Skeletal muscle tissue (tissue), 4 donors: ENCODE results near the gene LRRC27. TPM values are rescaled to one million over a fixed set of nuclear protein-coding genes. Genes with fewer than 3 reads are reported as not detected.

Source experiments
- H3K27ac ChIP-seq: one replicate; pipeline ENCODE4 v1.7.0; 2013; ENCODE audit warnings: mild to moderate bottlenecking, low read depth, low read length, inconsistent platforms
- H3K27me3 ChIP-seq, 3 donors: one replicate each; pipeline ENCODE4 v1.7.0; 2013; ENCODE audit warnings: low read length in 3 of 3; ENCODE audit not compliant: control insufficient read depth in 3 of 3, insufficient read depth in 3 of 3
- H3K36me3 ChIP-seq, 3 donors: one replicate each; pipeline ENCODE4 v1.7.0; 2013; ENCODE audit warnings: low read length in 3 of 3; ENCODE audit not compliant: control insufficient read depth in 3 of 3, insufficient read depth in 3 of 3
- H3K4me1 ChIP-seq, 3 donors: one replicate each; pipeline ENCODE4 v1.7.0; 2013; ENCODE audit warnings: low read length in 3 of 3, mild to moderate bottlenecking in 3 of 3; ENCODE audit not compliant: control insufficient read depth in 3 of 3, insufficient read depth in 3 of 3
- H3K4me3 ChIP-seq, 3 donors: one replicate each; pipeline ENCODE4 v1.7.0; 2013; ENCODE audit warnings: low read length in 3 of 3
- H3K9ac ChIP-seq, 3 donors: one replicate each; pipeline ENCODE4 v1.7.0; 2013; ENCODE audit warnings: low read length in 3 of 3, mild to moderate bottlenecking in 3 of 3, moderate library complexity in 2 of 3, low read depth in 1 of 3
- H3K9me3 ChIP-seq, 3 donors: one replicate each; pipeline ENCODE4 v1.7.0; 2013; ENCODE audit warnings: low read length in 3 of 3; ENCODE audit not compliant: control insufficient read depth in 3 of 3
- total RNA-seq: library from RNA; depleted of rRNA; stranded (reverse); fragments of >200 nt; gene quantifications from one replicate; pipeline ENCODE4 v1.2.3, GENCODE V29; 2014
- donor health status: Osteomylitis.

The LRRC27 gene
- total RNA-seq, 1 donor from 2014 or later: 2.6 TPM

DNA sequence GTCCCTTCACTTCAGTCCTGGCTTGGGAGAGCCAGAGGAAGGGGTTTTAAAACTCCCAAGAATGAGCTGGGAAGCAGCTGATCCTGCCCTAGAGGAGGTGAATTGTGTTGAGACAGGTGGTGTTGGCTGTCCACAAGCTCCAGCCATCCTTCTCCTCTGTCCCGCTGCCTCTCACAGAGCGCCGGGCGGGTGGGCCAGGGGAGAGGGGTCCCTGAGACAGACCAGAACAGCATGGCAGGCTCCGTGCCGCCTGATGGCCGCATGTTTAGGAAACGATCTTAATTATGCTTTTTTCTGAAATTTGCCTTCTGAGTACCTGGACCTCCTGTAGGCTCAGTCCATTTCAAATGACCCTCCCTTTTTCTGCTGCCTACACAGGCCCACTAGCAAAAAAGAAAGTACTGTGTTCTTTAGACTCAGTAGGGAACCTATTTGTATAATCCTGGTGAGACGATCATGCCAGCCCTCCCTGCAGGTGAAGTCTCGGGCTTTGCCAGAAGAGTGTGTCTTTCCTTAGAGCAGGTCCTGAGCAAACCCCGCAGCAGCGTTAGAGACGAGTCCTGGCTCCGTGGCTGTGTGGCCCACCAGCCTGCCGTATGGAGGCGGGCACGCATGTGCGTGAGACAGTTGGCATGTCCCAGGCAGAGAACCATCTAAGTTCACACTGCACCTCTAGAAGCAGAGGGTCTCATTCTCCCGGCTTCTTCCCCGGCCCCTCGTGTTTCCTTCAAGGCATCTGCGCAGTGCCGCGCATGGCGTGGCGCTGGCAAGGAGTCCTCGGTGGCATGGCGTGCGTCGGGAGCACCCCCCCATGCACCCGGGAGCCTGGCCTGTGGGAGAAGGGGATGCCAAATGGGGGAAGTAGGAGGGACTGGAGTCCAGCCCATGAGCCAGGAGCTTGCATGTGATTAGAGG is 38.7 kb downstream of the LRRC27 start:
- H3K4me3 ChIP-seq: no peak overlapping the region
- H3K4me1 ChIP-seq: peaks cover 0 to 3% (median 0%) of the 10 kb centered on the region in 3 donors
- no peaks in the 10 kb centered on the region for H3K9me3 ChIP-seq
- no peak overlapping the region for H3K27ac ChIP-seq
- no peak overlapping the region for H3K9ac ChIP-seq
- peaks cover 0 to 13% (median 5%) of the 10 kb centered on the region in 3 donors for H3K36me3 ChIP-seq
- H3K27me3 ChIP-seq: peaks cover 0 to 2% (median 2%) of the 10 kb centered on the region in 3 donors

DNA sequence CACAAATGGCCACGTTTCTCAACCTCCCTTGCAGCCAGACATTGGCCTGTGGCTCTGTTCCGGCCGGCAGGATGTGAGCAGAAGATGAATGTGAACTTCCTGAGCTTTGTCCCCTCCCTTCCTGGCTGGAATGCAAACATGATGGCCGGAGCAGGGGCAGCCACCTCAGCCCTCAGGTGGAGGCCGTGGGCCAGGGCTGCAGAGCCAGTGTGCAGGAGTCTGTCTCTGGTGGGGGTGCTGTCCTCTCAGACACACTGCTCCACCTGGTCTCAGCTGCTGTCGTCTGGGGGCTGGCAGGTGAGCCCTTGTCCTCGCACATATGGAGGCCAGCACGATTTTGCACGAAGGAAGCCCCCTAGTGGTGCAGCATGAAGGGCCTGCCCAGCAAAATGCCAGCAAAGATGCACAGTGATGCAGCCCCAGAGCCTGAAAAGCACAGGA is 39.7 kb downstream of the LRRC27 start:
- H3K4me1 ChIP-seq: peaks cover 0 to 3% (median 0%) of the 10 kb centered on the region in 3 donors
- H3K9ac ChIP-seq: no peak overlapping the region
- no peaks in the 10 kb centered on the region for H3K9me3 ChIP-seq
- H3K4me3 ChIP-seq: no peak overlapping the region
- H3K27ac ChIP-seq: no peak overlapping the region
- H3K36me3 ChIP-seq: peaks cover 0 to 3% (median 0%) of the 10 kb centered on the region in 3 donors
- H3K27me3 ChIP-seq: peaks cover 0 to 2% (median 2%) of the 10 kb centered on the region in 3 donors

DNA sequence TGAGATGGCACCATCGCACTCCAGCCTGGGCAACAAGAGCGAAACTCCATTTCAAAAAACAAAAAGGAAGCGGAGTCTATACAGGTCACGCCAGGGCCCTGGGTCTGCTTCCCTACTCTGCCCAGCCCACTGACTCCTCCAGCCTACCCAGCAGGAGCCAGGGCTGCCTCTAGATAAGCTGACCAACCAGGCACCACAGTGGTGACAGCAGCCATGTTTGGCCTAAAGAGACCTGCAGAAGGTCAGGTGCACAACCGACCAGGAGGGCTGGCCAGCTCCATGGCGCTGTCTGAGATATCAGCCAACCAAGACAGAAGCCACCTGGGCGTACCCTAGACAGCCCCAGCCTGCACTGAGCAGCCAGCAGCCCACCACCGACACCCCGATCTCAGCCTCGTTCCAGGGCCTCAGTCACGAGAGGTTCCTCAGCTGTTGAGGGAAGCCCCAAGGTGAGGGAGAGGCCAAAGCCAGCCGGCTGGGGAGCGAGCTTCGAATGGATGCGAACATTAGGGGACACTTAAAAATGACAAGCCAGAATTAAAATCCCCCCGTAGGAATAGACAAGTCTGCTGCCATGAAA is 40.6 kb downstream of the LRRC27 start:
- Histone ChIP-seq H3K36me3 (no peaks in the 10 kb centered on the region), H3K27me3 (peaks cover 0 to 2% (median 2%) of the 10 kb centered on the region in 3 donors), H3K9me3 (no peaks in the 10 kb centered on the region), H3K4me1 (peaks cover 0 to 3% (median 0%) of the 10 kb centered on the region in 3 donors), H3K9ac (no peak overlapping the region), H3K4me3 (no peak overlapping the region), H3K27ac (no peak overlapping the region)

DNA sequence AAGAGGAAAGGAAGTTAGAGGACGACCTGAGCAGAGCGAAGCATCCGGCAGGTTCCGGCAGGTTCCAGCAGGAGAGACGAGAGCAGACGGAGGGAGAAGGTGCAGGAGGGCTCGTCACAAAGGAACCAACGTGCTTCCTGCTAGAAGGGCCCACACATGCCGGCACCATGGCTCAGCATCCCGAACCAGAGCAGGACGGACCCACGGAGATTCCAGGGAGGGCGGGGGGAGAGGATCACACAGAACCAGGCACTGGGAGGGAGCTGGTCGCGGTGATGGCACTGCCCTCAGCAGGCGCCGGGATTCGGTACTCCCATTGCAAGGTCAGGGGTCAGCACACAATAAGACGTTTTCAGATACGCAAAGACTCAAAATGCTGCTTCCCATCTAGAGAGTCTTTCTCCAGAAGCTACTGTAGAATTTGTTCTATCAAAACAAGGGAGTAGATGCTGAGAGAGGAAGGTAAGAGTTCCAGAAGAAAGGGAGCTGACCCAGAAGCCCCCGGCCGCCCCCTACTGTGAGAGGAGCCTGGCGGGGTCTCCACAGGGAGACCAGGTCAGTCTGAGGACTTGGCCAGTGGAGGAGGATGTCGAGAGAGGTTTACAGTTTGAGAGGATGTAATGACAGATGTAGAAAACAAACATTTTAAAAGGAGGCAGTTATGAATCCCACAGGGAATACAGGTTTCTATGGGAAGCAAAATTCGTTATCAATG is 41.4 kb downstream of the LRRC27 start:
- no peaks in the 10 kb centered on the region for H3K9me3 ChIP-seq
- no peak overlapping the region for H3K27ac ChIP-seq
- no peaks in the 10 kb centered on the region for H3K36me3 ChIP-seq
- H3K9ac ChIP-seq: no peak overlapping the region
- peaks cover 0 to 2% (median 2%) of the 10 kb centered on the region in 3 donors for H3K27me3 ChIP-seq
- H3K4me3 ChIP-seq: no peak overlapping the region
- peaks cover 0 to 3% (median 0%) of the 10 kb centered on the region in 3 donors for H3K4me1 ChIP-seq

DNA sequence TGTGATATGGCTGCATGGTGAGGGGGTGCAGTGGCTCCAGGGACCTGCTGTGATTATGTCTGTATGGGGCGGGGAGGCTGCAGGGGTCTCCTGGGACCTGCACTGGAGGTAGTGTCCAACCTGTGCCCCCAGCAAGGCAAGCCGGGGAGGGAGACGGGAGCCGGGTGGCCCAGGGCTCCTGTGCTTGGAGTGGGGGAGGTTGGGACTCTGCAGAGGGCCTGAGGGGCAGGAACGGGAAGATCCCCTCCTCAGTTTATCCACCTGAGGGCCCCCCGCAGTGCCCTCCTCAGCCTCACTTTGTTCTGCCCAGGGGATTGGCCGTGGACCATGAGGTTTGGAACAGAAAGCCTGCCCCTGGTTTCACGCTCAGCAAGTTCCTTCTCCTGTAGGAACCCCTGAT is 42.2 kb downstream of the LRRC27 start:
- Histone ChIP-seq H3K4me1 (peaks cover 0 to 3% (median 0%) of the 10 kb centered on the region in 3 donors), H3K27me3 (peaks cover 0 to 2% (median 2%) of the 10 kb centered on the region in 3 donors), H3K9me3 (no peaks in the 10 kb centered on the region), H3K9ac (no peak overlapping the region), H3K36me3 (no peaks in the 10 kb centered on the region), H3K27ac (no peak overlapping the region), H3K4me3 (no peak overlapping the region)

DNA sequence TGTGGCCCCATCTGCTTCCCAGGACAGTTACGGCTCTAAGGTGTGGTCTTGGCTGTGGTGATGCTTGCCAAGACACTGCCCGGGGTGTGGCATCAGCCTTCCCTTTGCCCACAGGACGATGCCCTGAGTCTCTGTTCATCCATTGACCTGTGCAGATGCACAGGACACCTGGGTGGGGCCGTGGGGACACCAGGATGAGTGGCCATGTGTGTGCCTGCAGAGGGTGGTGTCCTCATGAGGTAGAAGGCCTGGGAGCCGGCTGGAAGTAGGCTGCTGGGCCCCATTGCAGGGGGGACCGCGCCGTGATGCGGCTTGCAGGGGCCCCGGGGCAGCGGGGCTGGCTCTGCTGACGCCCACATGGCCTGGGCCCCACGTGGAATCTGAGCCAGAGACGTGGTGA is 42.6 kb downstream of the LRRC27 start:
- Histone ChIP-seq H3K27ac (no peak overlapping the region), H3K4me3 (no peak overlapping the region), H3K9me3 (no peaks in the 10 kb centered on the region), H3K4me1 (peaks cover 0 to 3% (median 0%) of the 10 kb centered on the region in 3 donors), H3K9ac (no peak overlapping the region), H3K36me3 (no peaks in the 10 kb centered on the region), H3K27me3 (peaks cover 0 to 2% (median 2%) of the 10 kb centered on the region in 3 donors)

DNA sequence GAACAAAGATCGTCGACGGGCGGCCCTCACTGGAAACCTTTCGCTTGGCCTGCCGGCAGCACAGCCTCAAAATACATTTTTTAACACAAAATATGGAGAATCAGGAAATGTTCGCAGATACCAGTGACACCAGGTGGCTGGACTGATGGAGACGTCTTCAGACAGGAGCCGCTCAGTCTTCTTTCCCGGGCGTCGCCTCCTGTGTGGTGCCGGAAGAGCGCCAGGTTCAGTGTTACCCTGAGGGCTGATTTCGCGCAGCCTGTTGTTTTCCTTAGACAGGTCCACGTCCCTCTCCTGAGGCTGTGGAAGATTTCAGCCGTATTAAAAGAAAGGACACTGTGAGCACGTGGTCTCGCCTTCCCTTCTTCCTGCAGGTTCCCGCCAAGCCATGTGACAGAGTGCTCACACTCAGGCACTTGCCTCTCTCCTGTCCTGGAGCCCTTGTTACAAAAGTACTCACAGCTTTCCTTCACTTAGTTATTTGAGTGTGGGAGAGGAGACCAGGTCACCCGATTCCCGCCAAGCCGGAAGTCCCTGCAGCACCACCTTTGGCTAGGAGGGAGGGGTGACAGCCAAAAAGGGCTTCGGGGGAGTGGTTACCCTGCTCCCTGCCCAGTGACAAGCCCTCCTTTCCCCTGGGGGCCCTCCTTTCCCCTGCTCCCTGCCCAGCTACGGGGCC is 43.3 kb downstream of the LRRC27 start:
- Histone ChIP-seq H3K9ac (no peak overlapping the region), H3K4me3 (no peak overlapping the region), H3K36me3 (no peaks in the 10 kb centered on the region), H3K4me1 (peaks cover 0 to 3% (median 0%) of the 10 kb centered on the region in 3 donors), H3K27me3 (peaks cover 0 to 2% (median 2%) of the 10 kb centered on the region in 3 donors), H3K27ac (no peak overlapping the region), H3K9me3 (no peaks in the 10 kb centered on the region)

DNA sequence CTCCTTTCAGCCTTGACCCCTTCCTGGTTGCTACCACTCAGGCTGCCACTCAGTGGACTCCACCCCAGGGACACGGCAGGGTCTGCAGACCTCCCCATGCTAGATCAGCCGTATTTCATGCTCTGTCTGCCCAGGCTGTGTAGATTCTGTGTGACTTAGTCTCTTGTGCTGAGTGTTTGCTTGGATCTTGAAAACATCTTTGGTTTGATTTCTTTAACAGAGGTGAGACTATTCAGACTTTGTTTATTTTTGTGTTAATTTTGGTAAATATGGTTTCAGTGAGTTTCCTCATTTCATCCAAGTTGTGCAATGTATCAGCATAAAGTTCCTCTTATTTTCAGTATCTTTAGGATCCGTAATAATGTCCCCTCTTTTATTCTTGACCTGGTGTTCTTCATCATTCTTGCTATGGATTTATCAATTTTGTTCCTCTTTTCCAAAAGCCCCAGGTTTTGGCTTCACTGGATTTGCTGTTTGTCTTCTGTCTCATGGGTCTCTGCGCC is 43.9 kb downstream of the LRRC27 start:
- H3K36me3 ChIP-seq: no peaks in the 10 kb centered on the region
- H3K27ac ChIP-seq: no peak overlapping the region
- peaks cover 0 to 2% (median 2%) of the 10 kb centered on the region in 3 donors for H3K27me3 ChIP-seq
- peaks cover 0 to 3% (median 0%) of the 10 kb centered on the region in 3 donors for H3K4me1 ChIP-seq
- no peak overlapping the region for H3K4me3 ChIP-seq
- no peak overlapping the region for H3K9ac ChIP-seq
- no peaks in the 10 kb centered on the region for H3K9me3 ChIP-seq

DNA sequence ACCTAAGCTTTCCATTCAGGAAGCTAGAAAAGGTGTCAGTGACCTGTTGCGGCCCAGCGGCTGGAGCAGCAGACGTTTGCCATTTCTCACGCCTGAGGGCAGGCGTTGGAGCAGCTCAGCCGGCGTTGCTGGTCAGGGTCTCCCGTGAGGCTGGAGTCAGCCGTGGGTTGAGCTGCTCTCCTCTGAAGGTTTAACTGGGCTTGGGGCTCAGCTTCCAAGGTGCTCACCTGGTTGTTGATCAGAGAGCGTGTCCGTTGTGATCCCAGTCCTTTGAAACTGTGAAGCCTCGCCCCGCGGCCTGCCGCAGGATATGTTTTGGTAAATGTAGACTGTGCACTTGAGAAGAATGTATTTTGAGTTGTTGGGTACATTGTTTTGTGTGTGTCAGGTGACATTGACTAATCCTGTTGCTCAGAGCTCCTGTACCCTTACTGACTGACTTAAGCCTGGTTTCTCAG is 44.4 kb downstream of the LRRC27 start:
- peaks cover 0 to 3% (median 0%) of the 10 kb centered on the region in 3 donors for H3K4me1 ChIP-seq
- H3K36me3 ChIP-seq: no peaks in the 10 kb centered on the region
- no peak overlapping the region for H3K27ac ChIP-seq
- H3K27me3 ChIP-seq: peaks cover 0 to 2% (median 2%) of the 10 kb centered on the region in 3 donors
- H3K4me3 ChIP-seq: no peak overlapping the region
- no peak overlapping the region for H3K9ac ChIP-seq
- H3K9me3 ChIP-seq: no peaks in the 10 kb centered on the region
